Forelimb muscle (tissue), 1 donor: ENCODE data around the gene PPP1R36. TPM values are rescaled to one million over a fixed set of nuclear protein-coding genes. Genes with fewer than 3 reads are reported as not detected.
"Not testable (repeated sequence)": the region's sequence is repeated elsewhere in the genome, so short reads cannot be mapped to it uniquely, and the experiment has no call there.

Experiments
- DNase-seq: peaks from one replicate; pipeline ENCODE4 v3.0.0-alpha.2; 2013; ENCODE audit warnings: low read depth
- polyA plus RNA-seq: library from polyadenylated mRNA; unstranded; fragments of 120-200 nt; gene quantifications from one replicate; pipeline ENCODE4 v1.2.1, GENCODE V29; 2013; ENCODE audit not compliant: insufficient read length

Gene PPP1R36
- polyA plus RNA-seq, 1 donor = 0.40 TPM

- DNase-seq = no peak
Measured at GRCh38 chr14:64518229-64518628, 31.5 kb upstream of the PPP1R36 start.

GRCh38 chr14:64520699-64521098 lies 29.1 kb upstream of the PPP1R36 start:
- DNase-seq = no peak

- no peak for DNase-seq
Measured at GRCh38 chr14:64522591-64523355, 27.0 kb upstream of the PPP1R36 start.

GRCh38 chr14:64525354-64525753 lies 24.4 kb upstream of the PPP1R36 start:
- no peak for DNase-seq

GRCh38 chr14:64531567-64531966 lies 18.2 kb upstream of the PPP1R36 start:
- no peak for DNase-seq

- DNase-seq = no peak
Measured at GRCh38 chr14:64536488-64537245, 13.1 kb upstream of the PPP1R36 start.

GRCh38 chr14:64540208-64541202 lies 9.3 kb upstream of the PPP1R36 start, which contains the start of gene HSPA2:
Gene HSPA2, plus strand, starts transcription at chr14:64540741. Its CDS starts 109 bp downstream, at chr14:64540850.
- peak; percentile 91 for DNase-seq

GRCh38 chr14:64541261-64541971 lies 8.3 kb upstream of the PPP1R36 start:
- no peak for DNase-seq

GRCh38 chr14:64541972-64542835 lies 7.6 kb upstream of the PPP1R36 start:
- DNase-seq = no peak

GRCh38 chr14:64542836-64543201 lies 6.9 kb upstream of the PPP1R36 start:
- DNase-seq = no peak

- no peak for DNase-seq
Measured at GRCh38 chr14:64544607-64545312, 5.0 kb upstream of the PPP1R36 start.

GRCh38 chr14:64549016-64549415 lies 745 bp upstream of the PPP1R36 start:
- DNase-seq = no peak

GRCh38 chr14:64550621-64551333 lies 1.0 kb downstream of the PPP1R36 start:
- DNase-seq = no peak

- DNase-seq = no peak
Measured at GRCh38 chr14:64554556-64554955, 4.8 kb downstream of the PPP1R36 start.

GRCh38 chr14:64556526-64556925 lies 6.8 kb downstream of the PPP1R36 start:
- no peak for DNase-seq

- not testable (repeated sequence) for DNase-seq
Measured at GRCh38 chr14:64558216-64558615, 8.5 kb downstream of the PPP1R36 start.

GRCh38 chr14:64561631-64562030 lies 11.9 kb downstream of the PPP1R36 start:
- no peak for DNase-seq

- DNase-seq = no peak
Measured at GRCh38 chr14:64562436-64562835, 12.7 kb downstream of the PPP1R36 start.

- no peak for DNase-seq
Measured at GRCh38 chr14:64563696-64564095, 13.9 kb downstream of the PPP1R36 start.
